Trophoblast cell (in vitro differentiated cells and primary cell): ENCODE results near the gene IFNGR1.

Experiments used
- DNase-seq, 2 donors: peaks; one replicate each; pipeline ENCODE4 v3.0.0-alpha.2; 2016
- H2AFZ ChIP-seq: 2 replicates; pipeline ENCODE4 v1.6.1; 2013; ENCODE audit warnings: low read length, moderate library complexity, mild to moderate bottlenecking; ENCODE audit not compliant: insufficient read depth, poor library complexity
- H2AK5ac ChIP-seq: 2 replicates; pipeline ENCODE4 v1.6.1; 2013; ENCODE audit warnings: mild to moderate bottlenecking, low read length
- H2BK120ac ChIP-seq: 2 replicates; pipeline ENCODE4 v1.6.1; 2013; ENCODE audit warnings: low read length, mild to moderate bottlenecking, moderate library complexity; ENCODE audit not compliant: insufficient read depth, poor library complexity
- H2BK12ac ChIP-seq: 2 replicates; pipeline ENCODE4 v1.6.1; 2013; ENCODE audit warnings: mild to moderate bottlenecking, low read length, moderate library complexity
- H2BK5ac ChIP-seq: 2 replicates; pipeline ENCODE4 v1.6.1; 2013; ENCODE audit warnings: low read length, low read depth, moderate library complexity, mild to moderate bottlenecking; ENCODE audit not compliant: poor library complexity
- H3K14ac ChIP-seq: 2 replicates; pipeline ENCODE4 v1.6.1; 2013; ENCODE audit warnings: mild to moderate bottlenecking, low read length
- H3K18ac ChIP-seq: 2 replicates; pipeline ENCODE4 v1.6.1; 2013; ENCODE audit warnings: mild to moderate bottlenecking, low read length
- H3K23ac ChIP-seq: 2 replicates; pipeline ENCODE4 v1.6.1; 2013; ENCODE audit warnings: low read length
- H3K27ac ChIP-seq: 2 replicates; pipeline ENCODE4 v1.5.1; 2013; ENCODE audit warnings: low read depth, mild to moderate bottlenecking, inconsistent platforms, low read length, moderate library complexity
- H3K27me3 ChIP-seq: 2 replicates; pipeline ENCODE4 v1.6.1; 2013; ENCODE audit warnings: inconsistent platforms, mild to moderate bottlenecking, low read length, moderate library complexity; ENCODE audit not compliant: insufficient read depth
- H3K36me3 ChIP-seq, 2 experiments: 1 replicate in 1 of 2; 2 replicates in 1 of 2; pipeline ENCODE4 v1.6.1; 2013; ENCODE audit warnings: low read length in 2 of 2, mild to moderate bottlenecking in 2 of 2, moderate library complexity in 1 of 2; ENCODE audit not compliant: insufficient read depth in 2 of 2, control insufficient read depth in 1 of 2
- H3K4ac ChIP-seq: 2 replicates; pipeline ENCODE4 v1.6.1; 2013; ENCODE audit warnings: low read depth, mild to moderate bottlenecking, low read length, moderate library complexity
- H3K4me1 ChIP-seq, 2 experiments: 1 replicate in 1 of 2; 2 replicates in 1 of 2; pipeline ENCODE4 v1.6.1; 2013; ENCODE audit warnings: low read length in 2 of 2, mild to moderate bottlenecking in 2 of 2, moderate library complexity in 1 of 2; ENCODE audit not compliant: insufficient read depth in 2 of 2, control insufficient read depth in 1 of 2
- H3K4me2 ChIP-seq: 2 replicates; pipeline ENCODE4 v1.6.1; 2013; ENCODE audit warnings: inconsistent platforms, mild to moderate bottlenecking, low read length, moderate library complexity
- H3K4me3 ChIP-seq: 2 replicates; pipeline ENCODE4 v1.5.1; 2013; ENCODE audit warnings: mild to moderate bottlenecking, low read depth, low read length, inconsistent platforms
- H3K79me1 ChIP-seq: one replicate; pipeline ENCODE4 v1.6.1; 2013; ENCODE audit warnings: low read length
- H3K79me2 ChIP-seq: 2 replicates; pipeline ENCODE4 v1.6.1; 2013; ENCODE audit warnings: low read length, mild to moderate bottlenecking; ENCODE audit not compliant: control insufficient read depth, insufficient read depth, poor library complexity
- H3K9ac ChIP-seq: 2 replicates; pipeline ENCODE4 v1.6.1; 2013; ENCODE audit warnings: mild to moderate bottlenecking, low read length
- H3K9me3 ChIP-seq: 2 replicates; pipeline ENCODE4 v1.6.1; 2013; ENCODE audit warnings: low read depth, mild to moderate bottlenecking, control low read depth, inconsistent platforms, low read length; ENCODE audit not compliant: insufficient read depth
- H4K12ac ChIP-seq: 2 replicates; pipeline ENCODE4 v1.6.1; 2013; ENCODE audit warnings: low read depth, mild to moderate bottlenecking, low read length, moderate library complexity
- H4K8ac ChIP-seq: 2 replicates; pipeline ENCODE4 v1.6.1; 2013; ENCODE audit warnings: low read depth, mild to moderate bottlenecking, low read length, moderate library complexity
- H4K91ac ChIP-seq: one replicate; pipeline ENCODE4 v1.6.1; 2013; ENCODE audit warnings: low read depth, mild to moderate bottlenecking, low read length, moderate library complexity
- WGBS: extraction: QIAGEN DNeasy Blood & Tissue Kit; methylation state at CpG from one replicate; pipeline ENCODE4 v1.1.7; 2013; ENCODE audit warnings: missing lambda C conversion rate; ENCODE audit not compliant: insufficient read length, insufficient coverage; ENCODE audit errors: extremely low coverage; 5-methylcytosine and 5-hydroxymethylcytosine counted together

IFNGR1 gene

GRCh38 chr6:137241481-137242038, 22.4 kb upstream of the IFNGR1 start:
- Histone ChIP-seq H3K9me3 (no peaks in the 10 kb centered on the region), H3K4ac (no peak overlapping the region), H3K4me3 (no peak overlapping the region), H2AK5ac (no peak overlapping the region), H3K18ac (no peak overlapping the region), H2BK12ac (no peak overlapping the region), H3K27me3 (no peaks in the 10 kb centered on the region), H3K4me1 (peaks cover 14 to 19% of the 10 kb centered on the region in 2 experiments), H4K8ac (no peak overlapping the region), H3K36me3 (no peaks in the 10 kb centered on the region), H2BK120ac (peak overlapping the region; percentile 80), H3K79me1 (peaks cover 27% of the 10 kb centered on the region), H4K91ac (no peak overlapping the region), H3K79me2 (peaks cover 2% of the 10 kb centered on the region), H3K27ac (peak overlapping the region; percentile 95), H3K23ac (no peak overlapping the region), H3K9ac (no peak overlapping the region), H3K4me2 (no peak overlapping the region), H2AFZ (no peak overlapping the region), H4K12ac (no peak overlapping the region), H2BK5ac (peak overlapping the region; percentile 68), H3K14ac (no peak overlapping the region)
- WGBS = no CpG with 5 or more reads among the region's 3 CpGs
- DNase-seq = peak; percentile 68 to 89

GRCh38 chr6:137240168-137240567, 21.0 kb upstream of the IFNGR1 start:
- no CpG with 5 or more reads among the region's 1 CpG for WGBS
- Histone ChIP-seq H2BK12ac (no peak overlapping the region), H3K23ac (no peak overlapping the region), H3K4ac (no peak overlapping the region), H2AK5ac (no peak overlapping the region), H4K8ac (peak overlapping the region; percentile 85), H3K9ac (no peak overlapping the region), H2BK120ac (peak overlapping the region; percentile 98), H4K91ac (peak overlapping the region; percentile 28), H3K4me2 (no peak overlapping the region), H2BK5ac (peak overlapping the region; percentile 82), H2AFZ (no peak overlapping the region), H3K79me1 (peaks cover 30% of the 10 kb centered on the region), H3K18ac (no peak overlapping the region), H3K27me3 (no peaks in the 10 kb centered on the region), H3K27ac (no peak overlapping the region), H3K4me3 (no peak overlapping the region), H3K79me2 (peaks cover 2% of the 10 kb centered on the region), H3K36me3 (no peaks in the 10 kb centered on the region), H3K9me3 (no peaks in the 10 kb centered on the region), H3K14ac (no peak overlapping the region), H3K4me1 (peaks cover 16 to 22% of the 10 kb centered on the region in 2 experiments), H4K12ac (no peak overlapping the region)
- DNase-seq = peak; percentile 92

- Histone ChIP-seq H3K27ac (peak overlapping the region; percentile 97), H3K4me3 (no peak overlapping the region), H4K8ac (peak overlapping the region; percentile 32), H2BK5ac (peak overlapping the region; percentile 80), H3K36me3 (no peaks in the 10 kb centered on the region), H3K14ac (peak overlapping the region; percentile 35), H2AFZ (no peak overlapping the region), H3K23ac (no peak overlapping the region), H3K4ac (no peak overlapping the region), H2BK120ac (peak overlapping the region; percentile 92), H3K4me2 (no peak overlapping the region), H2BK12ac (no peak overlapping the region), H3K9ac (no peak overlapping the region), H4K91ac (peak overlapping the region; percentile 43), H3K18ac (no peak overlapping the region), H3K79me2 (peaks cover 2% of the 10 kb centered on the region), H3K79me1 (peaks cover 34% of the 10 kb centered on the region), H3K9me3 (no peaks in the 10 kb centered on the region), H2AK5ac (no peak overlapping the region), H4K12ac (no peak overlapping the region), H3K27me3 (no peaks in the 10 kb centered on the region), H3K4me1 (peaks cover 16 to 26% of the 10 kb centered on the region in 2 experiments)
- DNase-seq = peak; percentile 87 to 94
These were observed 18.4 kb upstream of the IFNGR1 start for GRCh38 chr6:137237413-137238170.

GRCh38 chr6:137236581-137237355, 17.6 kb upstream of the IFNGR1 start:
- Histone ChIP-seq H3K27ac (peak overlapping the region; percentile 95), H3K14ac (peak overlapping the region; percentile 45), H3K4me2 (no peak overlapping the region), H3K79me2 (peaks cover 2% of the 10 kb centered on the region), H3K23ac (no peak overlapping the region), H2BK120ac (peak overlapping the region; percentile 92), H3K18ac (no peak overlapping the region), H3K27me3 (no peaks in the 10 kb centered on the region), H4K91ac (peak overlapping the region; percentile 45), H4K12ac (no peak overlapping the region), H3K4me1 (peaks cover 16 to 26% of the 10 kb centered on the region in 2 experiments), H3K79me1 (peaks cover 34% of the 10 kb centered on the region), H2AFZ (no peak overlapping the region), H2BK5ac (peak overlapping the region; percentile 89), H3K9me3 (no peaks in the 10 kb centered on the region), H3K36me3 (no peaks in the 10 kb centered on the region), H3K4me3 (no peak overlapping the region), H3K4ac (peak overlapping the region; percentile 31), H3K9ac (no peak overlapping the region), H4K8ac (no peak overlapping the region), H2BK12ac (peak overlapping the region; percentile 24), H2AK5ac (no peak overlapping the region)
- DNase-seq = peak; percentile 27 to 78
- WGBS = no CpG with 5 or more reads among the region's 5 CpGs
